Activated T-cell treated with anti-CD3 and anti-CD28 coated beads, Interleukin-2, amount 50 U/mL, for 24 hours (primary cell): ENCODE results near the gene FOXRED1.
"Not testable (repeated sequence)": the region's sequence is repeated elsewhere in the genome, so short reads cannot be mapped to it uniquely, and the experiment has no call there.

Experiments used
- DNase-seq: peaks from one replicate; pipeline ENCODE4 v3.0.0-alpha.2; 2020
- H3K27ac Mint-ChIP-seq: 2 replicates; pipeline ENCODE4 v1.8.0; 2020; ENCODE audit warnings: mild to moderate bottlenecking, mixed read lengths
- H3K27me3 Mint-ChIP-seq: 2 replicates; pipeline ENCODE4 v1.8.0; 2020; ENCODE audit warnings: mixed read lengths
- H3K36me3 Mint-ChIP-seq: 2 replicates; pipeline ENCODE4 v1.8.0; 2020; ENCODE audit warnings: low read depth, mixed read lengths
- H3K4me1 Mint-ChIP-seq: 2 replicates; pipeline ENCODE4 v1.8.0; 2020; ENCODE audit warnings: low read depth, mixed read lengths
- H3K4me3 Mint-ChIP-seq: 2 replicates; pipeline ENCODE4 v1.8.0; 2020; ENCODE audit warnings: mild to moderate bottlenecking, moderate library complexity, mixed read lengths
- H3K9me3 Mint-ChIP-seq: 2 replicates; pipeline ENCODE4 v1.8.0; 2020; ENCODE audit warnings: mixed read lengths

FOXRED1 gene

GRCh38 chr11:126268708-126269579, at the start of gene FOXRED1, which contains the start of gene SRPRA:
FOXRED1 (plus strand) TSS chr11:126269154; CDS start chr11:126269207, 53 bp downstream.
SRPRA (minus strand) TSS chr11:126268895; CDS start chr11:126268804, 91 bp downstream.
- Mint-ChIP-seq H3K4me1 (peaks cover 43% of the 10 kb centered on the region), H3K4me3 (peak within 1 kb of the TSS; percentile 97), H3K27me3 (no peaks in the 10 kb centered on the region), H3K36me3 (peaks cover 91% of the 10 kb centered on the region), H3K9me3 (no peaks in the 10 kb centered on the region), H3K27ac (peak within 1 kb of the TSS; percentile 96)
- DNase-seq, result peak; percentile 100

- no peaks in the 10 kb centered on the region for H3K27me3 Mint-ChIP-seq
- H3K4me1 Mint-ChIP-seq, result peaks cover 36% of the 10 kb centered on the region
- DNase-seq, result no peak
- H3K36me3 Mint-ChIP-seq, result peaks cover 8% of the 10 kb centered on the region
- no peak overlapping the region for H3K4me3 Mint-ChIP-seq
- no peaks in the 10 kb centered on the region for H3K9me3 Mint-ChIP-seq
- no peak overlapping the region for H3K27ac Mint-ChIP-seq
These were observed 49.4 kb upstream of the FOXRED1 start for GRCh38 chr11:126219547-126219946.

DNA sequence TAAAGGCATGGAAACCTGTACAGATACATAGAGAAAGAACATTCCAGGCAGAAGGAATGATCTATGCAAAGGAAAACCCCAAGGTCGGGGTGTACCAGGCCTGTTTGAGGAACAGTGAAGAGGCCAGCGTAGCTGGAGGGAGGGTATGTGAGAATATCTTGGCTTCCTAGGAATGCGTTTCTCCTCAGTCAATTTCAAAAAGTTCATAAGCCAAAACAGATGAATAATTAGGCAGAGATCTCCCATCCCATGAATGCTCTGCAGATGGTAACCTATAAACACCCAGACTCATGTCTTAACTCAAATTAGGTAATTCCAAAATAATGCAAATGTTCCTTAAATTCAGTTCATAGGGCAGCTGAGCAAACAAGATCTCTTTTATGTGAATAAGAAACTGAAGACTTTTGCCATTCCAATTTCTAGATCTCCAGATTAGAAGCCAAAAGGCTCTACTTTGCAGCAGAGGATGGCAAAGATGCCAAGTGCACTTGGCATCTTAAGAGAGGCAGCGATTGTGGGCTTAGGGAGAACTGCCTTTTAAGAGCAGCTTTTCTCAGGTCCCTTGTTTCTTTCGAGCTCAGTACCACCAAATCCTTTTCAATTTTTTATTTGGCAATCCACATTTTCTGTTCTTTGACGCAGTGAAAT, 44.2 kb upstream of the FOXRED1 start:
- Mint-ChIP-seq H3K9me3 (no peaks in the 10 kb centered on the region), H3K27ac (no peak overlapping the region), H3K27me3 (no peaks in the 10 kb centered on the region), H3K36me3 (peaks cover 8% of the 10 kb centered on the region), H3K4me3 (no peak overlapping the region), H3K4me1 (peaks cover 6% of the 10 kb centered on the region)
- DNase-seq, result no peak

DNA sequence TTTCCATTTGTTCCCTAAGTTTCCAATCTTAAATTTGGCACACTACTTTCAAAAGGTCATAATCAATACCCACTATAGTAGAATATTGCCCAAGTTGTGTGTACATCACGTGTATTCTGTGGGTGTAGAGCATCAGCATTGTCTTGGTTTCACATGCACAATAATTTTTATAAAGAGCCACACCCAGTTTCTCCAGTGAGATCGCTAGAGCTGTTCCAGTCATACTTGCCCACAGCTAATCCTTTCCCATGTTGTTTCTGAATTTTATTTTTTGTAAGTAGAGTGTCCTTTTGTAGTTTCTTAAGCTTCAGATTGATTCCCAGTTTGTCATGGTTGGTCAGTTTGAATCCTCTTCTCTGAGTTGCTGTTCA, 43.7 kb upstream of the FOXRED1 start:
- Mint-ChIP-seq H3K4me3 (no peak overlapping the region), H3K4me1 (peaks cover 3% of the 10 kb centered on the region), H3K27ac (no peak overlapping the region), H3K36me3 (peaks cover 13% of the 10 kb centered on the region), H3K27me3 (no peaks in the 10 kb centered on the region), H3K9me3 (no peaks in the 10 kb centered on the region)
- no peak for DNase-seq

- no peak for DNase-seq
- Mint-ChIP-seq H3K36me3 (peaks cover 18% of the 10 kb centered on the region), H3K9me3 (no peaks in the 10 kb centered on the region), H3K4me1 (peaks cover 2% of the 10 kb centered on the region), H3K27ac (no peak overlapping the region), H3K4me3 (no peak overlapping the region), H3K27me3 (no peaks in the 10 kb centered on the region)
These were observed 42.4 kb upstream of the FOXRED1 start for GRCh38 chr11:126226334-126227084.

- Mint-ChIP-seq H3K27me3 (no peaks in the 10 kb centered on the region), H3K4me1 (no peaks in the 10 kb centered on the region), H3K4me3 (no peak overlapping the region), H3K36me3 (peaks cover 36% of the 10 kb centered on the region), H3K9me3 (no peaks in the 10 kb centered on the region), H3K27ac (no peak overlapping the region)
- no peak for DNase-seq
These were observed 39.0 kb upstream of the FOXRED1 start for GRCh38 chr11:126229858-126230540.

DNA sequence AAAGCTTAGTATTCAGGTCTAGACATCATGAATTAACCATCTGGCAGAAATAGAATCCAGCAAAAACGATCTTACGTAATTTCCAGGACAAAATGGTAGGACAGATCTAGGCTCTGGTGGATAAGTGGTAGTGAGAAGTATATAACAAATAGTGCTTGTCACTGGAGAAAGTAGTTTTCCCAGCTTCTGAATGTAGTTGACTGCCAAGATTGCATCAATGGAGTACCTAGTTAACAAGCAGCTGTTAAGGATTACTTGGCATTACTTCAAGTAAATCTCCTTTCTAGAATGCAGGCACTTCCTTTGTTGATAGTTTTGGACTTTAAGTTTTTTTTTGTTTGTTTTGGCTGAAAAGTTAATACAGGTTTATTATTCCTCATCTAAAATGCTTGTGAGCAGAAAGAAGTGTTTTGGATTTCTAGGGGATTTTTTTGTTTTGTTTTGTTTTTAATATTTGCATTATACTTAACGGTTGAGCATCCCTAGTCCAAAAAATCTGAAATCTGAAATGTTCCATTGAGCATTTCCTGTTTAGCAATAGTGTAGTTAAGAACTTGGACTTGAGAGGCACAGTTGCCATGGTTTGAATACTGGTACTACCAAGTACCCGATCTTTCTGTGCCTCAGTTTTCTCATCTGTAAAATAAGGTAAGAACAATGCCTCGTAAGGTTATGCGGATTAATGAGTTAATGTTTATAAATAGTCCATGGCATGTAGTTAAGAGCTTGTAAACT, 37.1 kb upstream of the FOXRED1 start:
- H3K36me3 Mint-ChIP-seq, result peaks cover 48% of the 10 kb centered on the region
- H3K27ac Mint-ChIP-seq, result no peak overlapping the region
- no peaks in the 10 kb centered on the region for H3K9me3 Mint-ChIP-seq
- no peaks in the 10 kb centered on the region for H3K4me1 Mint-ChIP-seq
- H3K27me3 Mint-ChIP-seq, result no peaks in the 10 kb centered on the region
- no peak overlapping the region for H3K4me3 Mint-ChIP-seq
- DNase-seq, result no peak

DNA sequence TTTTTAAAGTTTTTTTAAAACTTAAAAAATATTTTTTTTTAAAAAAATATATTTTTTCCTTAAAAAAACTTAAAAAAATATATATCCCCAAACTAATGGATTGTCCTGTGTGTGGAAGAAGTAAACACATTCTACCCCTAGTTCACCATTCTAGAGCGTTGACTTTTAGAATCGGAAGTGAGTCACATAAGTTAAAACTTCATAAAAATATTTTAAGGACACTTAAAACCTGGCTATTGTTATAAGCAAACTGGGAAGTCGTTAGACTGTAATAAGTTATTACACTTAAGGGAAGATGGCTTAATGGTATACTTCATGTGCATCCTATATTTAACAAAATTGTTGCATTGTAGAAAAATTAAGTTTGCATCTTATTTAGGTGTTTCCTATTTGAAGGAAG, 36.3 kb upstream of the FOXRED1 start:
- Mint-ChIP-seq H3K36me3 (peaks cover 48% of the 10 kb centered on the region), H3K4me1 (no peaks in the 10 kb centered on the region), H3K27ac (no peak overlapping the region), H3K9me3 (no peaks in the 10 kb centered on the region), H3K4me3 (no peak overlapping the region), H3K27me3 (no peaks in the 10 kb centered on the region)
- DNase-seq, result no peak

- Mint-ChIP-seq H3K27ac (no peak overlapping the region), H3K36me3 (peaks cover 55% of the 10 kb centered on the region)
- DNase-seq, result no peak
These were observed 35.6 kb upstream of the FOXRED1 start for GRCh38 chr11:126233391-126233790.

DNA sequence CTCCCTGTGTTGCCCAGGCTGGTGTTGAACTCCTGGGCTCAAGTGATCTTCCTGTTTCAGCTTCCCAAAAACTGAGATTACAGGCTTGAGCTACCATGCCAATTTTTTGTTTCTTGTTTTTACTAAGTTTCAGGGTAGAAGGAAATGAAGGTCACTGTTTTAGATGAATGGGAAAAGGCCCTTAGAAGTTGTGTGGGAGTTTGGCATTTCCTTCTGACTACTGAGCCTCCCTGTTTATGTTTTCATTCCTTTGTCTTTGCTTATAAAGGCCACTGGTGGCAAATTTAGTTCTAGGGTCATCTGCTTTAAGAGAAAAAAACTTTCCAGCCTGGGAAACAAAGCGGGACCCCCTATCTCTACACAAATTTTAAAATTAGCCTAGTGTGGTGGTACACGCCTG, 22.3 kb upstream of the FOXRED1 start:
- H3K4me3 Mint-ChIP-seq, result no peak overlapping the region
- no peaks in the 10 kb centered on the region for H3K27me3 Mint-ChIP-seq
- no peak for DNase-seq
- no peak overlapping the region for H3K27ac Mint-ChIP-seq
- H3K36me3 Mint-ChIP-seq, result peaks cover 72% of the 10 kb centered on the region
- H3K9me3 Mint-ChIP-seq, result no peaks in the 10 kb centered on the region
- no peaks in the 10 kb centered on the region for H3K4me1 Mint-ChIP-seq

More at GRCh38 chr11:126233391-126233790, 35.6 kb upstream of the FOXRED1 start:
- H3K4me1 Mint-ChIP-seq, result no peaks in the 10 kb centered on the region
- H3K9me3 Mint-ChIP-seq, result no peaks in the 10 kb centered on the region
- H3K27me3 Mint-ChIP-seq, result no peaks in the 10 kb centered on the region
- H3K4me3 Mint-ChIP-seq, result no peak overlapping the region

DNA sequence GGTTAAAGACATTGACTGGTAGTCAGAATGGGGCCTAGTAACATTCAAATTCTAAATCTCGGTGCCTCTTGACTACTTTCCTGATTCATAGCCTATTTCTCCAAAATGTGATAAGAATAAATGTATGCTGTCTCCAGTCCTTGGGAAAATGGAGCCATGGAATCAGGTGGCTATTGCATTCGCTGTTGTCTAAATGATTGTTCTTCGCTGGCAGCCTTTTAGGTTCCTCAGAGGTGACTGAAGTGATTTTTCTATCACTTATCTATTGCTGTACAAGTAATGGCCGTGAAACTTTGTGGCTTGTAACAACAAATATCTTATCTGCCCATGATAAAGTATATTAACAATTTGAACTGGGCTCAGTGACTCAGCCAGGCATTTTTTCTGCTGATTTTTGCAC, 15.7 kb upstream of the FOXRED1 start:
- Mint-ChIP-seq H3K27ac (no peak overlapping the region), H3K27me3 (no peaks in the 10 kb centered on the region), H3K36me3 (peaks cover 78% of the 10 kb centered on the region), H3K4me1 (peaks cover 5% of the 10 kb centered on the region), H3K4me3 (no peak overlapping the region), H3K9me3 (no peaks in the 10 kb centered on the region)
- no peak for DNase-seq

GRCh38 chr11:126254819-126255218, 14.1 kb upstream of the FOXRED1 start:
- no peaks in the 10 kb centered on the region for H3K27me3 Mint-ChIP-seq
- no peak overlapping the region for H3K4me3 Mint-ChIP-seq
- H3K36me3 Mint-ChIP-seq, result peaks cover 82% of the 10 kb centered on the region
- no peaks in the 10 kb centered on the region for H3K9me3 Mint-ChIP-seq
- no peak for DNase-seq
- no peak overlapping the region for H3K27ac Mint-ChIP-seq
- peaks cover 5% of the 10 kb centered on the region for H3K4me1 Mint-ChIP-seq

DNA sequence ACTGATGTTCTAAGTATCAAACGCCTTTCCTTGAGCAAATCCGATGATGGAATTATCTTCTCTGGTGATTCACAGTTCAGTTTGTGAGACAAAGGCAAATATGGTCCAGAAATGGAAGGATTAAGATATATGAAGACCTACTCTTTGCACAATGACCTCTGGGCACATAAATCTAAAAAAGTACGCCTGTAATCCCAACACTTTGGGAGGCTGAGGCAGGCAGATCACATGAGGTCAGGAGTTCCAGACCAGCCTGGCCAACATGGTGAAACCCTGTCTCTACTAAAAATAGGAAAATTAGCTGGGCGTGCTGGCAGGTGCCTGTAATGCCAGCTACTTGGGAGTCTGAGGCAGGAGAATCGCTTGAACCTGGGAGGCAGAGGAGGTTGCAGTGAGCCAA, 13.4 kb upstream of the FOXRED1 start:
- not testable (repeated sequence) for H3K27ac Mint-ChIP-seq, H3K27me3 Mint-ChIP-seq, H3K4me1 Mint-ChIP-seq, DNase-seq, H3K9me3 Mint-ChIP-seq, H3K4me3 Mint-ChIP-seq
- peaks cover 82% of the 10 kb centered on the region for H3K36me3 Mint-ChIP-seq

GRCh38 chr11:126256216-126256615, 12.7 kb upstream of the FOXRED1 start:
- Mint-ChIP-seq H3K9me3 (no peaks in the 10 kb centered on the region), H3K36me3 (peaks cover 82% of the 10 kb centered on the region), H3K27ac (peak overlapping the region; percentile 24), H3K27me3 (no peaks in the 10 kb centered on the region), H3K4me3 (no peak overlapping the region), H3K4me1 (peaks cover 5% of the 10 kb centered on the region)
- DNase-seq, result no peak
